MCF 10A (cell line): ENCODE data around the gene BRF1. TPM values are rescaled to one million over a fixed set of nuclear protein-coding genes. Genes with fewer than 3 reads are reported as not detected.
A peak's percentile ranks its signal among the peaks of the same experiment; 100 is the strongest.
"Not testable (repeated sequence)": the region's sequence is repeated elsewhere in the genome, so short reads cannot be mapped to it uniquely, and the experiment has no call there.

ENCODE experiments used
- BruUV-seq: library from RNA; stranded (reverse); fragments of 400-500 nt; replicated peaks from 2 replicates; lab custom pipeline; 2021; lab: Mats Ljungman, UMichigan
- CTCF ChIA-PET: fragments of 300-600 bp; sonication (Branson Sonifier 250); formaldehyde crosslinking; extraction: SDS; loops from one replicate; lab custom pipeline; 2021; ENCODE audit warnings: antibody characterized with exemption, inconsistent platforms; lab: Yijun Ruan, JAX
- POLR2A ChIA-PET: fragments of 300-600, 350-650 bp; sonication (Branson Sonifier 250); formaldehyde crosslinking; extraction: SDS; loops from one replicate; lab custom pipeline; 2020; ENCODE audit warnings: antibody characterized with exemption, inconsistent platforms; lab: Yijun Ruan, JAX
- DNase-seq: peaks from one replicate; pipeline ENCODE4 v3.0.0-alpha.2; 2018; ENCODE audit not compliant: unreplicated experiment
- H3K27ac Mint-ChIP-seq: one replicate; pipeline ENCODE4 v1.8.0; 2022; ENCODE audit warnings: mild to moderate bottlenecking, low read depth, mixed read lengths; ENCODE audit not compliant: unreplicated experiment
- H3K27me3 Mint-ChIP-seq: one replicate; pipeline ENCODE4 v1.8.0; 2022; ENCODE audit warnings: mixed read lengths; ENCODE audit not compliant: insufficient read depth, unreplicated experiment
- H3K36me3 Mint-ChIP-seq: one replicate; pipeline ENCODE4 v1.8.0; 2022; ENCODE audit warnings: mild to moderate bottlenecking, moderate library complexity, mixed read lengths; ENCODE audit not compliant: insufficient read depth, unreplicated experiment
- H3K4me1 Mint-ChIP-seq: one replicate; pipeline ENCODE4 v1.8.0; 2022; ENCODE audit warnings: mixed read lengths; ENCODE audit not compliant: insufficient read depth, unreplicated experiment
- H3K4me3 Mint-ChIP-seq: one replicate; pipeline ENCODE4 v1.8.0; 2022; ENCODE audit warnings: mild to moderate bottlenecking, moderate library complexity, mixed read lengths; ENCODE audit not compliant: unreplicated experiment
- H3K9me3 Mint-ChIP-seq: one replicate; pipeline ENCODE4 v1.8.0; 2022; ENCODE audit warnings: mixed read lengths; ENCODE audit not compliant: unreplicated experiment
- CTCF ChIP-seq: fragments of 200-600 bp; IDR thresholded peaks from one replicate; pipeline ENCODE4 v1.8.0; 2022; ENCODE audit warnings: antibody characterized with exemption, mild to moderate bottlenecking; ENCODE audit not compliant: unreplicated experiment
- intact Hi-C: fragments of 100-400 bp; cut with micrococcal nuclease; formaldehyde crosslinking; loops from 2 replicates; pipeline ENCODE4 v1.14.1; 2022
- total RNA-seq: library from RNA; stranded (reverse); gene quantifications from 2 replicates; pipeline ENCODE4 v1.2.3, GENCODE V29; 2022

BRF1 gene
- total RNA-seq, 1 experiment from 2014 or later, result 30.7 TPM

GRCh38 chr14:105301103-105301914 is 508 bp upstream of the BRF1 start:
- H3K27ac Mint-ChIP-seq, result no peak overlapping the region
- ChIA-PET POLR2A (interaction anchor here (0.7 to 2.0 kb wide), 21 partner anchors 9 to 501 kb away, joined by 3 to 29 read pairs (median 4); partner anchors contain the start of genes BTBD6, CDCA4, PACS2 and TEX22), CTCF (interaction anchor here (0.6 kb wide), 1 partner anchor 176 kb away, joined by 3 read pairs; no protein-coding TSS in a partner anchor)
- intact Hi-C loops, result no loop called here
- H3K4me1 Mint-ChIP-seq, result peaks cover 22% of the 10 kb centered on the region
- no peaks in the 10 kb centered on the region for H3K27me3 Mint-ChIP-seq
- H3K4me3 Mint-ChIP-seq, result peak overlapping the region; percentile 83
- peaks cover under 1% of the 10 kb centered on the region for H3K36me3 Mint-ChIP-seq
- DNase-seq, result peak; percentile 96
- no peak for TF ChIP-seq CTCF
- H3K9me3 Mint-ChIP-seq, result no peaks in the 10 kb centered on the region
- no TSS peak for BruUV-seq

- BruUV-seq, result TSS peak; percentile 24
- Mint-ChIP-seq H3K27ac (peak overlapping the region; percentile 12), H3K36me3 (no peaks in the 10 kb centered on the region), H3K4me1 (peaks cover 22% of the 10 kb centered on the region), H3K27me3 (no peaks in the 10 kb centered on the region), H3K4me3 (peak overlapping the region; percentile 83), H3K9me3 (no peaks in the 10 kb centered on the region)
- DNase-seq, result no peak
- intact Hi-C loops, result no loop called here
- POLR2A ChIA-PET, result interaction anchor here (0.8 to 2.0 kb wide), 13 partner anchors 11 to 550 kb away, joined by 3 to 29 read pairs (median 4); partner anchors contain the start of genes BTBD6 and PACS2
- CTCF ChIA-PET, result interaction anchor here (0.6 to 0.9 kb wide), 2 partner anchors 8 to 52 kb away, joined by 4 to 5 read pairs; no protein-coding TSS in a partner anchor
- no peak for TF ChIP-seq CTCF
Observed at GRCh38 chr14:105299654-105300541, 903 bp downstream of the BRF1 start.

GRCh38 chr14:105297311-105297710 is 3.5 kb downstream of the BRF1 start:
- intact Hi-C loops, result not testable (repeated sequence)

GRCh38 chr14:105294142-105294597 is 6.6 kb downstream of the BRF1 start:
- no TSS peak for BruUV-seq
- TF ChIP-seq CTCF, result no peak
- H3K9me3 Mint-ChIP-seq, result no peaks in the 10 kb centered on the region
- no peak overlapping the region for H3K4me3 Mint-ChIP-seq
- H3K27ac Mint-ChIP-seq, result no peak overlapping the region
- no peak for DNase-seq
- intact Hi-C loops, result no loop called here
- peaks cover 6% of the 10 kb centered on the region for H3K36me3 Mint-ChIP-seq
- peaks cover 11% of the 10 kb centered on the region for H3K4me1 Mint-ChIP-seq
- CTCF ChIA-PET, result interaction anchor here (0.6 kb wide), 1 partner anchor 299 kb away, joined by 3 read pairs; no protein-coding TSS in a partner anchor
- POLR2A ChIA-PET, result interaction anchor here (0.8 kb wide), 1 partner anchor 80 kb away, joined by 4 read pairs; no protein-coding TSS in a partner anchor
- no peaks in the 10 kb centered on the region for H3K27me3 Mint-ChIP-seq

More at GRCh38 chr14:105297311-105297710, 3.5 kb downstream of the BRF1 start:
- H3K9me3 Mint-ChIP-seq, H3K27ac Mint-ChIP-seq, H3K4me3 Mint-ChIP-seq, DNase-seq, H3K36me3 Mint-ChIP-seq, BruUV-seq, H3K27me3 Mint-ChIP-seq: not testable (repeated sequence)
- POLR2A ChIA-PET, result interaction anchor here (0.7 kb wide), 1 partner anchor 114 kb away, joined by 7 read pairs; no protein-coding TSS in a partner anchor
- CTCF ChIA-PET, result interaction anchor here (0.6 to 1.7 kb wide), 5 partner anchors 16 to 203 kb away, joined by 3 to 8 read pairs (median 3); no protein-coding TSS in a partner anchor
- H3K4me1 Mint-ChIP-seq, result peaks cover 18% of the 10 kb centered on the region
